Upper lobe of right lung (tissue), 1 donor: ENCODE data around the gene WWOX. TPM values are rescaled to one million over a fixed set of nuclear protein-coding genes. Genes with fewer than 3 reads are reported as not detected.

Experiments
- ATAC-seq: fragments of 200-7000 bp; cut with Tn5 transposase; one replicate; pipeline ENCODE4 v1.9.1; 2020; ENCODE audit warnings: mild to moderate bottlenecking, moderate library complexity
- DNase-seq: peaks from one replicate; pipeline ENCODE4 v3.0.0-alpha.2; 2020
- H3K27ac ChIP-seq: fragments of 200-600 bp; one replicate; pipeline ENCODE4 v1.8.0; 2022
- H3K27me3 ChIP-seq: fragments of 200-600 bp; one replicate; pipeline ENCODE4 v1.8.0; 2022; ENCODE audit warnings: mild to moderate bottlenecking
- H3K36me3 ChIP-seq: fragments of 200-600 bp; one replicate; pipeline ENCODE4 v1.8.0; 2022
- H3K4me1 ChIP-seq: fragments of 200-600 bp; one replicate; pipeline ENCODE4 v1.8.0; 2022
- H3K4me3 ChIP-seq: fragments of 200-600 bp; one replicate; pipeline ENCODE4 v1.8.0; 2022; ENCODE audit warnings: mild to moderate bottlenecking
- H3K9me3 ChIP-seq: fragments of 200-600 bp; one replicate; pipeline ENCODE4 v1.8.0; 2022
- CTCF ChIP-seq: fragments of 200-600 bp; IDR thresholded peaks from one replicate; pipeline ENCODE4 v1.8.0; 2022; ENCODE audit warnings: antibody characterized with exemption
- intact Hi-C: fragments of 100-400 bp; cut with DNase I; formaldehyde crosslinking; loops from one replicate; pipeline ENCODE4 v1.11.0; 2022
- total RNA-seq: library from RNA; stranded (reverse); fragmentation: NEBNext Ultra II Directional; extraction: Animal tissue kit (Norgen Biotek cat#: 25700); gene quantifications from one replicate; pipeline ENCODE4 v1.2.1, GENCODE V29; 2021
- donor health status: DM: no; HTN: yes; CAD: no; lungs with severe emphysema.

The WWOX gene
- total RNA-seq, 1 donor from 2014 or later: 17.0 TPM

DNA sequence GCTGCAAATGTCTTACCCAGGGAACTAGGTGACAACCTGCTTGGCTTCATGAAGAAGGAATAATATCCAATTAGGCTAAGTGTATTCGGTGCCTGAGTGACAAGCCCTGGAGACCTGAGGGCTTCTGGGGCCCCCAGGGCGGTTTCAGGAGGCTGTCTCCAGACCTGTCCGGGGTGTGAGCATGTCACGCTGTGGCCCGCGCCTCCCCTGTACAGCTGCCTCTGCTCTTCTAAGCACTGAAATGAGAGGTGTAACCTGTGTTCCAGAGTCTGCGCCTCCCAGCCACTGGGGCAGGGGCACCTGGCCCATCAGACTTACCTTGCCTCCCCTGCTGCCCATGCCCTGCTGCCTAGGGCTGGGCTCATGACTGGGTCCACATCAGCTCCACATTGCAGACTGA is 114.3 kb downstream of the WWOX start:
- no peak for ATAC-seq
- intact Hi-C loops: no loop called here
- no peak for TF ChIP-seq CTCF
- H3K27ac ChIP-seq: no peak overlapping the region
- H3K36me3 ChIP-seq: no peaks in the 10 kb centered on the region
- no peak for DNase-seq
- H3K4me1 ChIP-seq: peaks cover 12% of the 10 kb centered on the region
- H3K27me3 ChIP-seq: no peaks in the 10 kb centered on the region
- H3K9me3 ChIP-seq: no peaks in the 10 kb centered on the region
- H3K4me3 ChIP-seq: no peak overlapping the region

DNA sequence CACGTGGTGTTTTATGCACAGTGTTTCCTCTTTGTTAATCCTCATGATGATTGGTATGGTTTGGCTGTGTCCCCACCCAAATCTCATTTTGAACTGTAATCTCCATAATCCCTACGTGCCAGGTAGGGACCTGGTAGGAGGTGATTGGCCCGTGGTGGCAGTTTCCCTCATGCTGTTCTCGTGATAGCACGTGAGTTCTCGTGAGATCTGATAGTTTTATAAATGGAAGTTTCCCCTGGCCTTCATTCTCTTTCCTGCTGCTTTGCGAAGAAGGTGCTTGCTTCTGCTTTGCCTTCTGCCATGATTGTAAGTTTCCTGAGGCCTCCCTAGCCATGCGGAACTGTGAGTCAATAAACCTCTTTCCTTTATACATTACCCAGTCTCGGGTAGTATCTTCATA is 115.8 kb downstream of the WWOX start:
- Histone ChIP-seq H3K27ac (no peak overlapping the region), H3K36me3 (no peaks in the 10 kb centered on the region), H3K27me3 (no peaks in the 10 kb centered on the region), H3K9me3 (no peaks in the 10 kb centered on the region), H3K4me1 (peaks cover 9% of the 10 kb centered on the region), H3K4me3 (no peak overlapping the region)
- no peak for TF ChIP-seq CTCF
- DNase-seq (no peak), ATAC-seq (no peak)
- intact Hi-C loops: no loop called here

DNA sequence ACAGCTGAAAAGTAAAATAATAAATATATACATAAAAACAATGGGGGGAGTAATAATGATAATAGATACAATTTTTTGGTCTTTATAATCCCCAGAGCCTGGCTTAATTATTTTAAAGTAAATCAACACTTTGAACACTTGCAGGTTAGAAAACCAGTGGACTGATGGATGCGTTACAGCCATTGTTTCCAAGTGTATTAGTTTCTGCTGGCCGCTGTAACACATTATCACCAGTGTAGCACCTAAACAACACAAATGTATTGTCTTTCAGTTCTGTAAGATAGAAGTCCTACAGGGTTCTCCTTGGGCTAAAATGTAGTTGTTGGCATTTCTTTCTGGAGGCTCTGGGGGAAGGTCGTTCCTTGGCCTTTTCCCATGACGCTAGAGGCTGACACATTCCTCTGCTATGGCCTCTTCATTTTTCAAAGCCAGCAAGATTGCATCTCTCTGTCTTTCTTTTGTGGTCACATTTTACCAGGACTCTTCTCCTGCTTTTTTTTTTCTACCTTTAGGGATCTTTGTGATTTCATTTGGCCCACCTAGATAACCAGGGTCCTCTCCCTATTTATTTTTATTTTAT is 116.8 kb downstream of the WWOX start:
- no peak for DNase-seq
- intact Hi-C loops: no loop called here
- no peaks in the 10 kb centered on the region for H3K36me3 ChIP-seq
- H3K9me3 ChIP-seq: no peaks in the 10 kb centered on the region
- H3K4me1 ChIP-seq: no peaks in the 10 kb centered on the region
- no peak overlapping the region for H3K27ac ChIP-seq
- ATAC-seq: no peak
- no peak overlapping the region for H3K4me3 ChIP-seq
- H3K27me3 ChIP-seq: no peaks in the 10 kb centered on the region
- TF ChIP-seq CTCF: no peak

- H3K4me3 ChIP-seq: no peak overlapping the region
- DNase-seq (no peak), ATAC-seq (no peak)
- intact Hi-C loops: no loop called here
- no peaks in the 10 kb centered on the region for H3K4me1 ChIP-seq
- no peak for TF ChIP-seq CTCF
- H3K36me3 ChIP-seq: no peaks in the 10 kb centered on the region
- H3K27ac ChIP-seq: no peak overlapping the region
- no peaks in the 10 kb centered on the region for H3K9me3 ChIP-seq
- no peaks in the 10 kb centered on the region for H3K27me3 ChIP-seq
These were observed 117.8 kb downstream of the WWOX start for GRCh38 chr16:78217276-78217675.

DNA sequence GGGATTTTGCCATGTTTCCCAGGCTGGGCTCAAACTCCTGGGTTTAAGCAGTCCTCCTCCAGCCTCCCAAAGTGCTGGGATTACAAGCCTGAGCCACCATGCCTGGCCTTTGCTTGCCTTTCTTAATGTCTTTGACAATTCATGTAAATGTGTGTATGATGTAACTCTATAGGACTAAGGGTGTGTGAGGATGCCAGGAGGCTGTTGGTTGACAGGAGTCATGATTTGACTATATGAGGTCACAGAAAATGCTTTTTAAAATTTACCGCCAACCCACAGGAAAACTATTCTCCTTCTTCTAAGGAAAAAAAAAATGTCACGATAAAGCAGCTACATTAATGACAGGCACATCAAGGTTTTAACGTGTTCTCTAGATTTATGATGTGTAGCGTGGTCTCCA is 118.8 kb downstream of the WWOX start:
- H3K27ac ChIP-seq: no peak overlapping the region
- no peak for TF ChIP-seq CTCF
- H3K27me3 ChIP-seq: no peaks in the 10 kb centered on the region
- H3K4me1 ChIP-seq: no peaks in the 10 kb centered on the region
- no peak overlapping the region for H3K4me3 ChIP-seq
- H3K9me3 ChIP-seq: no peaks in the 10 kb centered on the region
- H3K36me3 ChIP-seq: no peaks in the 10 kb centered on the region
- DNase-seq (no peak), ATAC-seq (no peak)
- intact Hi-C loops: no loop called here
